22Rv1 (cell line): ENCODE data around the gene CMTM5.

ENCODE experiments used
- CTCF ChIP-seq: fragments of 450-650 bp; IDR thresholded peaks from 2 replicates; pipeline ENCODE4 v1.5.1; 2017; ENCODE audit warnings: mild to moderate bottlenecking
- ZFX ChIP-seq: fragments of 450-650 bp; IDR thresholded peaks from 2 replicates; pipeline ENCODE4 v1.6.1; 2017; ENCODE audit warnings: antibody characterized with exemption, borderline replicate concordance

- TF ChIP-seq CTCF (no peak), ZFX (no peak)
These were observed 12.6 kb downstream of the CMTM5 start for GRCh38 chr14:23389396-23389795.
